ENCODE data around the gene BEX2.
"Not testable (repeated sequence)": the region's sequence is repeated elsewhere in the genome, so short reads cannot be mapped to it uniquely, and the experiment has no call there.

BEX2 gene

GRCh38 chrX:103310555-103311398, at the start of gene BEX2:
Gene BEX2, minus strand, starts transcription at chrX:103310990. Its CDS starts 1,014 bp downstream, at chrX:103309976.
- DNase-seq (ENCODE audit: extremely low spot score, insufficient read length, low read depth), result peak; percentile 5
- FAIRE-seq, result peak; percentile 66

- FAIRE-seq, result no peak
Observed at GRCh38 chrX:103360092-103360491, 49.3 kb upstream of the BEX2 start.

GRCh38 chrX:103359605-103360004, 48.8 kb upstream of the BEX2 start:
- FAIRE-seq; DNase-seq (ENCODE audit: extremely low spot score, insufficient read length, low read depth): not testable (repeated sequence)

More at GRCh38 chrX:103360092-103360491, 49.3 kb upstream of the BEX2 start:
- DNase-seq (ENCODE audit: extremely low spot score, insufficient read length, low read depth), result no peak

GRCh38 chrX:103357871-103358270, 47.1 kb upstream of the BEX2 start:
- no peak for FAIRE-seq
- DNase-seq (ENCODE audit: extremely low spot score, insufficient read length, low read depth), result no peak

GRCh38 chrX:103356858-103357257, 46.1 kb upstream of the BEX2 start:
- DNase-seq (ENCODE audit: extremely low spot score, insufficient read length, low read depth) (no peak), FAIRE-seq (no peak)

GRCh38 chrX:103356130-103356798, 45.5 kb upstream of the BEX2 start, which contains the start of gene TCEAL9:
Gene TCEAL9, plus strand, starts transcription at chrX:103356506. Its CDS starts 1,179 bp downstream, at chrX:103357685.
- FAIRE-seq, result no peak
- DNase-seq (ENCODE audit: extremely low spot score, insufficient read length, low read depth), result no peak

- DNase-seq (ENCODE audit: extremely low spot score, insufficient read length, low read depth) (no peak), FAIRE-seq (no peak)
Observed at GRCh38 chrX:103347682-103348397, 37.0 kb upstream of the BEX2 start.

GRCh38 chrX:103344606-103345005, 33.8 kb upstream of the BEX2 start:
- no peak for FAIRE-seq
- no peak for DNase-seq (ENCODE audit: extremely low spot score, insufficient read length, low read depth)

- no peak for DNase-seq (ENCODE audit: extremely low spot score, insufficient read length, low read depth)
- FAIRE-seq, result peak; percentile 15
Observed at GRCh38 chrX:103343105-103343504, 32.3 kb upstream of the BEX2 start.

GRCh38 chrX:103338663-103339062, 27.9 kb upstream of the BEX2 start:
- FAIRE-seq (no peak), DNase-seq (ENCODE audit: extremely low spot score, insufficient read length, low read depth) (no peak)

- DNase-seq (ENCODE audit: extremely low spot score, insufficient read length, low read depth) (no peak), FAIRE-seq (no peak)
Observed at GRCh38 chrX:103330681-103331288, 20.0 kb upstream of the BEX2 start.

- no peak for DNase-seq (ENCODE audit: extremely low spot score, insufficient read length, low read depth)
- no peak for FAIRE-seq
Observed at GRCh38 chrX:103329991-103330390, 19.2 kb upstream of the BEX2 start, which contains the start of gene TCEAL7. Gene TCEAL7, plus strand, starts transcription at chrX:103330239. Its CDS starts 1,165 bp downstream, at chrX:103331404.

GRCh38 chrX:103311399-103311780, 600 bp upstream of the BEX2 start:
- DNase-seq (ENCODE audit: extremely low spot score, insufficient read length, low read depth) (no peak), FAIRE-seq (no peak)

- no peak for DNase-seq (ENCODE audit: extremely low spot score, insufficient read length, low read depth)
Observed at GRCh38 chrX:103309860-103310554, 783 bp downstream of the BEX2 start.

GRCh38 chrX:103305666-103306065, 5.1 kb downstream of the BEX2 start:
- not testable (repeated sequence) for DNase-seq (ENCODE audit: extremely low spot score, insufficient read length, low read depth); FAIRE-seq

More at GRCh38 chrX:103309860-103310554, 783 bp downstream of the BEX2 start:
- FAIRE-seq, result no peak

- DNase-seq (ENCODE audit: extremely low spot score, insufficient read length, low read depth) (no peak), FAIRE-seq (no peak)
Observed at GRCh38 chrX:103304705-103305104, 6.1 kb downstream of the BEX2 start.

GRCh38 chrX:103293118-103293517, 17.7 kb downstream of the BEX2 start:
- DNase-seq (ENCODE audit: extremely low spot score, insufficient read length, low read depth) (no peak), FAIRE-seq (no peak)

GRCh38 chrX:103279624-103280023, 31.2 kb downstream of the BEX2 start:
- DNase-seq (ENCODE audit: extremely low spot score, insufficient read length, low read depth) (no peak), FAIRE-seq (no peak)

GRCh38 chrX:103276581-103277002, 34.2 kb downstream of the BEX2 start, which contains the start of gene TCEAL5:
Gene TCEAL5, minus strand, starts transcription at chrX:103276750. Its CDS starts 2,187 bp downstream, at chrX:103274563.
- FAIRE-seq (no peak), DNase-seq (ENCODE audit: extremely low spot score, insufficient read length, low read depth) (no peak)
